GM13977 (cell line): ENCODE measurements around the gene EIPR1.

Experiments
- DNase-seq: peaks from one replicate; pipeline ENCODE4 v3.0.0; 2012; ENCODE audit warnings: low spot score
- CTCF ChIP-seq: IDR thresholded peaks from 2 replicates; pipeline ENCODE4 v1.5.1; 2012; ENCODE audit warnings: mild to moderate bottlenecking, control low read depth; ENCODE audit not compliant: insufficient read depth; ENCODE audit errors: extremely low read depth, missing control alignments
- in situ Hi-C: fragments of 300-500 bp; cut with MboI; formaldehyde crosslinking; loops from one replicate; pipeline ENCODE4 v1.12.0; 2022; ENCODE audit warnings: low sequenced_read_pairs, low pct_unique_long_range_greater_than_20kb, mixed read lengths, inconsistent platforms; ENCODE audit not compliant: unreplicated experiment

EIPR1 gene

GRCh38 chr2:3421580-3421979 is 44.0 kb upstream of the EIPR1 start:
- no peak for TF ChIP-seq CTCF
- DNase-seq: no peak
- in situ Hi-C loops: no loop called here

GRCh38 chr2:3420769-3421397 is 43.3 kb upstream of the EIPR1 start:
- in situ Hi-C loops: no loop called here
- DNase-seq: no peak

GRCh38 chr2:3420076-3420768 is 42.6 kb upstream of the EIPR1 start:
- DNase-seq: no peak
- no peak for TF ChIP-seq CTCF
- in situ Hi-C loops: no loop called here

More at GRCh38 chr2:3420769-3421397, 43.3 kb upstream of the EIPR1 start:
- no peak for TF ChIP-seq CTCF

- TF ChIP-seq CTCF: no peak
- no peak for DNase-seq
- in situ Hi-C loops: no loop called here
Observed at GRCh38 chr2:3418766-3419404, 41.3 kb upstream of the EIPR1 start.

- in situ Hi-C loops: no loop called here
- DNase-seq: no peak
- TF ChIP-seq CTCF: no peak
Observed at GRCh38 chr2:3414133-3414860, 36.7 kb upstream of the EIPR1 start.

- DNase-seq: no peak
- in situ Hi-C loops: no loop called here
- no peak for TF ChIP-seq CTCF
Observed at GRCh38 chr2:3413697-3414096, 36.1 kb upstream of the EIPR1 start.
